Left lung (tissue), 10 donors: ENCODE results near the gene TGM6. TPM values are rescaled to one million over a fixed set of nuclear protein-coding genes. Genes with fewer than 3 reads are reported as not detected.

Experiments used
- ATAC-seq: fragments of 200-7000 bp; cut with Tn5 transposase; one replicate; pipeline ENCODE4 v1.9.1; 2020; ENCODE audit warnings: moderate library complexity
- DNase-seq, 4 donors: peaks; one replicate each; pipeline ENCODE4 v3.0.0-alpha.2; 2013 to 2020
- H3K27ac ChIP-seq, 2 donors: fragments of 200-600 bp; sonication (generic) in 1 of 2; one replicate each; pipeline versions ENCODE4 v1.5.0 to v1.8.0; 2020 to 2021
- H3K27me3 ChIP-seq, 2 donors: fragments of 200-600 bp; sonication (generic) in 1 of 2; one replicate each; pipeline versions ENCODE4 v1.5.0 to v1.8.0; 2020 to 2021
- H3K36me3 ChIP-seq, 2 donors: fragments of 200-600 bp; sonication (generic) in 1 of 2; one replicate each; pipeline versions ENCODE4 v1.5.0 to v1.8.0; 2020 to 2021
- H3K4me1 ChIP-seq, 2 donors: fragments of 200-600 bp; one replicate each; pipeline ENCODE4 v1.8.0; 2021
- H3K4me3 ChIP-seq, 2 donors: fragments of 200-600 bp; sonication (generic) in 1 of 2; one replicate each; pipeline versions ENCODE4 v1.5.0 to v1.8.0; 2020 to 2021; ENCODE audit warnings: mild to moderate bottlenecking in 1 of 2
- H3K9me3 ChIP-seq, 2 donors: fragments of 200-600 bp; sonication (generic) in 1 of 2; one replicate each; pipeline versions ENCODE4 v1.5.0 to v1.8.0; 2020 to 2021
- intact Hi-C, 2 donors: fragments of 100-400 bp; cut with DNase I; formaldehyde crosslinking; loops; one replicate each; pipeline versions ENCODE4 v1.11.2 to v1.14.2; 2022
- polyA plus RNA-seq, 6 donors: library from polyadenylated mRNA; unstranded; fragments of 120-200 nt; gene quantifications; one replicate each; pipeline ENCODE4 v1.2.1, GENCODE V29; 2013; ENCODE audit not compliant: insufficient read length in 6 of 6
- total RNA-seq, 2 donors: library from RNA; stranded (reverse); fragmentation: NEBNext Ultra II Directional; extraction: Animal tissue kit (Norgen Biotek cat#: 25700); gene quantifications; one replicate each; pipeline ENCODE4 v1.2.1, GENCODE V29; 2021
- TF ChIP-seq, protein P1 (sequence below), 2 donors: fragments of 200-600 bp; sonication (generic) in 1 of 2; IDR thresholded peaks; one replicate each; pipeline versions ENCODE4 v1.5.0 to v1.8.0; 2021; ENCODE audit warnings: antibody characterized with exemption in 2 of 2
- donor health status: DM: no; HTN: yes; CAD: no.
- donor health status: DM: no; HTN: no; CAD: no.

The TGM6 gene
- total and polyA plus RNA-seq, 8 donors: not detected

DNA sequence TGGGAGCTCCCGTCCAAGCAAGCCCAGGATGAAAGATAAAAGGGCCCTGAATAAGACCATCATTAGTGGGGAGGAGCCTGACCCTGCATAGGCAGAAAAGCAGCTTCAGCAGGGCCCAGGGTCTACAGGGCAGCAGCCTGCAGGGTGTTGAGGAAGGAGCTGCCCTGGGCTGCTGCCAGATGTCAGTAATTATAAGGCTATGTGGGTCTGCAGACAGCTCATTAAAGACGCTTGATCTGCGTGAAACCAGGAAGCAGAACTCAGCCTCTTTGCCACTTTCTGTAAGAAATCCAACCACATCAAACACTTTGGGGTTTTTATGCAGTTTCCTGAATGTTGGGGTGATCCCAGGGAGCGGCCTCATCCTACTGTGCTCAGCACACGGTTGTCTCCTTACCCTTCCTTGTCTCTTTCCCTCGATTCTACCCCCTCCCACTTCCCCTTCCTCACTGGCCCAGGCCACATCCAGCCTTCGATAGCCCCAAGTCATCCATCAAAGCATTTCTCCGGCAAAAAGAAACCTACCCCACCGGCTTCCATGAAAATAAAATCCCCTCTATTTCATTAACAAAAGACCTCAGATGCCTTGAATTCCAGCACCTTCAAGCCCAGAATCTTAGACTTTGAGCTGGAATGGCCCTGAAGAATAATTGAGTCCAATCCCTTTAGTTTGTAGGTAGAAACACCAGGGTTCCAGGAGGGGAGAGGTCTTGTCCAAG lies 1.0 kb upstream of the TGM6 start:
- Histone ChIP-seq H3K4me1 (no peaks in the 10 kb centered on the region), H3K4me3 (no peak overlapping the region), H3K27me3 (peaks cover 0 to 15% of the 10 kb centered on the region in 2 donors), H3K27ac (no peak overlapping the region), H3K9me3 (no peaks in the 10 kb centered on the region), H3K36me3 (no peaks in the 10 kb centered on the region)
- intact Hi-C loops: no loop called here
- ATAC-seq: no peak
- no peak for DNase-seq
- TF ChIP-seq, protein P1, sequence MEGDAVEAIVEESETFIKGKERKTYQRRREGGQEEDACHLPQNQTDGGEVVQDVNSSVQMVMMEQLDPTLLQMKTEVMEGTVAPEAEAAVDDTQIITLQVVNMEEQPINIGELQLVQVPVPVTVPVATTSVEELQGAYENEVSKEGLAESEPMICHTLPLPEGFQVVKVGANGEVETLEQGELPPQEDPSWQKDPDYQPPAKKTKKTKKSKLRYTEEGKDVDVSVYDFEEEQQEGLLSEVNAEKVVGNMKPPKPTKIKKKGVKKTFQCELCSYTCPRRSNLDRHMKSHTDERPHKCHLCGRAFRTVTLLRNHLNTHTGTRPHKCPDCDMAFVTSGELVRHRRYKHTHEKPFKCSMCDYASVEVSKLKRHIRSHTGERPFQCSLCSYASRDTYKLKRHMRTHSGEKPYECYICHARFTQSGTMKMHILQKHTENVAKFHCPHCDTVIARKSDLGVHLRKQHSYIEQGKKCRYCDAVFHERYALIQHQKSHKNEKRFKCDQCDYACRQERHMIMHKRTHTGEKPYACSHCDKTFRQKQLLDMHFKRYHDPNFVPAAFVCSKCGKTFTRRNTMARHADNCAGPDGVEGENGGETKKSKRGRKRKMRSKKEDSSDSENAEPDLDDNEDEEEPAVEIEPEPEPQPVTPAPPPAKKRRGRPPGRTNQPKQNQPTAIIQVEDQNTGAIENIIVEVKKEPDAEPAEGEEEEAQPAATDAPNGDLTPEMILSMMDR (IDR thresholded peaks at IDR 0.05): no peak

- no peak for ATAC-seq
- Histone ChIP-seq H3K4me1 (no peaks in the 10 kb centered on the region), H3K27ac (no peak overlapping the region), H3K36me3 (no peaks in the 10 kb centered on the region), H3K27me3 (peaks cover 0 to 23% of the 10 kb centered on the region in 2 donors), H3K4me3 (no peak overlapping the region), H3K9me3 (no peaks in the 10 kb centered on the region)
- TF ChIP-seq, protein P1 (IDR thresholded peaks at IDR 0.05): no peak
- DNase-seq: no peak
- intact Hi-C loops: no loop called here
Observed at GRCh38 chr20:2381303-2381702, 602 bp downstream of the TGM6 start.

DNA sequence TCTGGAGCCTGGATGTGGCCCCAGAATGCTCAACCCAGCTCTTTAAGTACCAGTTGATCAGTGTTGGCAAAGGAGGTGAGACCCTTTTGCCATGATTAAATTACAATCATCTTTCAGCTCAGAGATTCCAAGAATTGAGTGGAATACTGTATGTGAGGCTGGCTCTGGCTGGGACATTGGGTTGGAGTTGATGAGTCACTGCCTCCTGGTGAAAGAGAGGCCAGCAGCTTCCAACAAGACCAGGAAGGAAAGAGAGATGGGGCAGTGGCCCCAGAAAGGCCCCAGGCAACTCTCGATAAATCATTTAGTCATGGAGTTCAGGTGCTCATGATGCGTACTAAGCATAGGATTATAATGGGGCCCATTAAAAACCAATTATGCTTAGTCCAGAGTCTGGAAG lies 2.1 kb downstream of the TGM6 start:
- Histone ChIP-seq H3K27me3 (peaks cover 0 to 23% of the 10 kb centered on the region in 2 donors), H3K27ac (no peak overlapping the region), H3K4me3 (no peak overlapping the region), H3K9me3 (peaks cover 0 to 7% of the 10 kb centered on the region in 2 donors), H3K36me3 (no peaks in the 10 kb centered on the region), H3K4me1 (no peaks in the 10 kb centered on the region)
- intact Hi-C loops: no loop called here
- no peak for DNase-seq
- TF ChIP-seq, protein P1 (IDR thresholded peaks at IDR 0.05): no peak
- ATAC-seq: no peak

DNA sequence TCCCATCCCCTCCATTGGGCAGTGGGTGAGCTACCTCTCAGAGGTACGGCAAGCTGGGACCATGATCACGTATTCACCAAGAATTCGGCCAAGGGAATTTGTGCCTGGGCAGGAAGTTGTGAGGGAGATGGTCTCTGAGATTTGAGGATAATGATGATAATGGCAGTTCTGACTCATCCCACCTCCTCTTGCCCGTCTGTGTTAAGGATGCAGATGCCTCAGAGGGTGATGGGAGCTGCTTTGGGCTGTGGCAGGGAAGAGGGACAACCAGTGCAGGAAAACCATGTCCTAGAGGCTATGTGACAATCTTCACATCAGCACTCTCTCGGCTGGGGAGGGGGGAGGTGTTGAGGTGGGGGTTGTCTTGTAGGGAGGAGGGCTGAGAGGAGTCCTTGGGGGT lies 4.3 kb downstream of the TGM6 start:
- no peak for ATAC-seq
- Histone ChIP-seq H3K27ac (no peak overlapping the region), H3K4me3 (no peak overlapping the region), H3K4me1 (no peaks in the 10 kb centered on the region), H3K9me3 (peaks cover 0 to 15% of the 10 kb centered on the region in 2 donors), H3K27me3 (peaks cover 0 to 19% of the 10 kb centered on the region in 2 donors), H3K36me3 (no peaks in the 10 kb centered on the region)
- TF ChIP-seq, protein P1 (IDR thresholded peaks at IDR 0.05): no peak
- intact Hi-C loops: no loop called here
- no peak for DNase-seq

- intact Hi-C loops: no loop called here
- DNase-seq (no peak), ATAC-seq (no peak)
- Histone ChIP-seq H3K27me3 (peaks cover 0 to 19% of the 10 kb centered on the region in 2 donors), H3K27ac (no peak overlapping the region), H3K4me3 (no peak overlapping the region), H3K9me3 (peaks cover 0 to 15% of the 10 kb centered on the region in 2 donors), H3K4me1 (no peaks in the 10 kb centered on the region), H3K36me3 (no peaks in the 10 kb centered on the region)
- TF ChIP-seq, protein P1 (IDR thresholded peaks at IDR 0.05): no peak
Observed at GRCh38 chr20:2385496-2385895, 4.8 kb downstream of the TGM6 start.
